ENCODE data around the gene GPS2.
"Not testable (repeated sequence)": the region's sequence is repeated elsewhere in the genome, so short reads cannot be mapped to it uniquely, and the experiment has no call there.

Gene GPS2

GRCh38 chr17:7314719-7315569 lies at the start of gene GPS2:
TSS of gene GPS2 (minus strand) at chr17:7315360. CDS start at chr17:7315052, 308 bp downstream.
- peak; percentile 92 for DNase-seq

GRCh38 chr17:7363311-7363710 lies 48.2 kb upstream of the GPS2 start:
- DNase-seq: no peak

GRCh38 chr17:7361906-7362305 lies 46.7 kb upstream of the GPS2 start:
- no peak for DNase-seq

GRCh38 chr17:7357381-7357780 lies 42.2 kb upstream of the GPS2 start:
- no peak for DNase-seq

GRCh38 chr17:7356756-7357155 lies 41.6 kb upstream of the GPS2 start:
- no peak for DNase-seq

GRCh38 chr17:7356072-7356549 lies 41.0 kb upstream of the GPS2 start:
- no peak for DNase-seq

GRCh38 chr17:7355573-7355972 lies 40.4 kb upstream of the GPS2 start:
- no peak for DNase-seq

- DNase-seq: no peak
Observed at GRCh38 chr17:7355053-7355452, 39.9 kb upstream of the GPS2 start, which contains the start of gene TMEM95. TSS of gene TMEM95 (plus strand) at chr17:7355156. CDS start at chr17:7355205, 49 bp downstream.

GRCh38 chr17:7354262-7354843 lies 39.2 kb upstream of the GPS2 start:
- no peak for DNase-seq

- no peak for DNase-seq
Observed at GRCh38 chr17:7352910-7353635, 37.9 kb upstream of the GPS2 start.

- DNase-seq: no peak
Observed at GRCh38 chr17:7352503-7352889, 37.3 kb upstream of the GPS2 start.

- DNase-seq: peak; percentile 29
Observed at GRCh38 chr17:7351665-7352502, 36.7 kb upstream of the GPS2 start, which contains the start of gene KCTD11. TSS of gene KCTD11 (plus strand) at chr17:7352162.

- DNase-seq: no peak
Observed at GRCh38 chr17:7348478-7349242, 33.5 kb upstream of the GPS2 start.

GRCh38 chr17:7347630-7348477 lies 32.7 kb upstream of the GPS2 start:
- DNase-seq: no peak

GRCh38 chr17:7346761-7347614 lies 31.8 kb upstream of the GPS2 start:
- no peak for DNase-seq

- DNase-seq: no peak
Observed at GRCh38 chr17:7343250-7343649, 28.1 kb upstream of the GPS2 start.

- DNase-seq: no peak
Observed at GRCh38 chr17:7341842-7342241, 26.7 kb upstream of the GPS2 start.

- no peak for DNase-seq
Observed at GRCh38 chr17:7340179-7340578, 25.0 kb upstream of the GPS2 start.

- DNase-seq: not testable (repeated sequence)
Observed at GRCh38 chr17:7337600-7337999, 22.4 kb upstream of the GPS2 start.

All from NCI-H2171 (cell line).